Spleen (tissue), 7 donors: Measurements from ENCODE around the gene SPIRE1.

ENCODE experiments used
- POLR2A ChIP-seq, 3 donors: fragments of 450-650 bp; IDR thresholded peaks; one replicate each; pipeline ENCODE4 v1.5.1; 2017; ENCODE audit warnings: antibody characterized with exemption in 3 of 3, mild to moderate bottlenecking in 1 of 3
- POLR2AphosphoS5 ChIP-seq, 3 donors: sonication (generic); formaldehyde crosslinking; IDR thresholded peaks; one replicate each; pipeline ENCODE4 v1.5.1; 2017; ENCODE audit warnings: antibody characterized with exemption in 3 of 3
- TF ChIP-seq, protein P1 (sequence below), 11 experiments: fragments of 200-600 bp in 7 of 11; fragments of 450-650 bp in 4 of 11; sonication (generic) in 4 of 11; IDR thresholded peaks in 8 of 11; conservative IDR thresholded peaks in 3 of 11; 1 replicate in 7 of 11; 2 replicates in 4 of 11; pipeline versions ENCODE4 v1.4.0 to v1.8.0; 2016 to 2021; ENCODE audit warnings: antibody characterized with exemption in 11 of 11, inconsistent platforms in 4 of 11, mild to moderate bottlenecking in 1 of 11
- donor health status: DM: no; HTN: no; CAD: no; lungs with moderate emphysema.
- donor health status: DM: no; HTN: no; CAD: no.
- donor health status: DM: no; HTN: no; CAD: no.

DNA sequence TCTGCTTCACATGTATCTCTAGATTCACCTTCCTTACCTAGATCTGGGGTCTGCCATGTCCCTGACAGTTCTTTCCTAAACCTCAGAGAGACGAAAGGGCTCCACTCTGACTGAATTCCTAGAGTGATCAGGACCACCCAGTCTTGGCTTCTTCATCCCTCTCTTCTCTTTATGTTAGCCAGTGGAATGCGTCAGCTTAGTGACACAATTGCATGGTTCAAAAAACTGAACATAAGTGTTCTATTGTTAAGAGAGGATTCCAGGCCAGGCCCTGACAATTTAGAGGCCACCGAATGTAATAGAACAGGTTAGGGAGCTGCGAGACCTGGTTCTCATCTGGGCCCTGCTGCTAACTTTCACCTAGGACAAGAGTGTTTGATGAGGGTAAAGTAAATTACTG, 240.2 kb downstream of the SPIRE1 start:
- TF ChIP-seq, protein P1, sequence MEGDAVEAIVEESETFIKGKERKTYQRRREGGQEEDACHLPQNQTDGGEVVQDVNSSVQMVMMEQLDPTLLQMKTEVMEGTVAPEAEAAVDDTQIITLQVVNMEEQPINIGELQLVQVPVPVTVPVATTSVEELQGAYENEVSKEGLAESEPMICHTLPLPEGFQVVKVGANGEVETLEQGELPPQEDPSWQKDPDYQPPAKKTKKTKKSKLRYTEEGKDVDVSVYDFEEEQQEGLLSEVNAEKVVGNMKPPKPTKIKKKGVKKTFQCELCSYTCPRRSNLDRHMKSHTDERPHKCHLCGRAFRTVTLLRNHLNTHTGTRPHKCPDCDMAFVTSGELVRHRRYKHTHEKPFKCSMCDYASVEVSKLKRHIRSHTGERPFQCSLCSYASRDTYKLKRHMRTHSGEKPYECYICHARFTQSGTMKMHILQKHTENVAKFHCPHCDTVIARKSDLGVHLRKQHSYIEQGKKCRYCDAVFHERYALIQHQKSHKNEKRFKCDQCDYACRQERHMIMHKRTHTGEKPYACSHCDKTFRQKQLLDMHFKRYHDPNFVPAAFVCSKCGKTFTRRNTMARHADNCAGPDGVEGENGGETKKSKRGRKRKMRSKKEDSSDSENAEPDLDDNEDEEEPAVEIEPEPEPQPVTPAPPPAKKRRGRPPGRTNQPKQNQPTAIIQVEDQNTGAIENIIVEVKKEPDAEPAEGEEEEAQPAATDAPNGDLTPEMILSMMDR (IDR thresholded peaks at IDR 0.05 in 8 of 11, conservative IDR thresholded peaks at IDR 0.05 in 3 of 11): no peak
- TF ChIP-seq POLR2A (IDR thresholded peaks at IDR 0.05) (no peak), POLR2AphosphoS5 (IDR thresholded peaks at IDR 0.05) (no peak)
